ENCODE results near the gene TRIB2.

TRIB2 gene

GRCh38 chr2:12787891-12788801 lies 71.4 kb downstream of the TRIB2 start:
- TF ChIP-seq TAF1 (IDR thresholded peaks at IDR 0.05; ENCODE audit: borderline replicate concordance, insufficient read depth, low read length) (peak; percentile 18; the same call in 1 of the 2 replicates), REST (IDR thresholded peaks at IDR 0.05; ENCODE audit: insufficient read depth in 1 of 2, low read depth in 2 of 2, low read length in 2 of 2) (no peak), SIN3A (IDR thresholded peaks at IDR 0.05; ENCODE audit: borderline replicate concordance, insufficient read depth, low read length) (peak; percentile 58; the same call in 1 of the 2 replicates)

- no peak for TF ChIP-seq POLR2AphosphoS5 (IDR thresholded peaks at IDR 0.05; ENCODE audit: low read depth, low read length)
- TF ChIP-seq SIN3A (IDR thresholded peaks at IDR 0.05; ENCODE audit: borderline replicate concordance, insufficient read depth, low read length): no peak
- TF ChIP-seq TAF1 (IDR thresholded peaks at IDR 0.05; ENCODE audit: borderline replicate concordance, insufficient read depth, low read length): no peak
Observed at GRCh38 chr2:12791906-12792305, 75.2 kb downstream of the TRIB2 start.
